ENCODE results near the gene MGAT3. TPM values are rescaled to one million over a fixed set of nuclear protein-coding genes. Genes with fewer than 3 reads are reported as not detected.

The MGAT3 gene
- total and polyA plus RNA-seq, 2 of the 13 experiments (the other 11 are each of a cell fraction or from before 2014, with no cell fraction given): 0.11 to 0.15 TPM

DNA sequence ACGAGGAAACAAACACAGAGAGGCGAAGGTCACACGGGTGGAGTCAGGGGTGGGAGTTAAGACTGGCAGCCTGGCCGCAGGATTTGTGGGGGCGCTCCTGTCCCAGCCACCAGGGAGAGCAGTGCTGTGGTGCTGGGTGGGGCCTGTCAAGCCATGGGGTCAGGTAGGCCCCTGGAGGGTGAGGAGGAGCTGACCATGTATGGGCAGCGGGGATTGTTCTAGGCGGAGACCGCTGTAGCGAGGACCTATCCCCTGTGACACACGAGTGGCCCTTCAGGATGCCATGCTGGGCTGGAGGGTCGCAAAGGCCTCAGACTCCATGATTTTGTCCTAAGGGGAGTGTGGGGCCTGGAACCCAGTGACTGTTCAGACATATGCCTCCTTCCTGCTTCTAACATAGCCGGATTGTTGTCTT, 77.3 kb downstream of the MGAT3 start (continued):
- no peak for TF ChIP-seq KLF11 (CRISPR knock-in tag; IDR thresholded peaks at IDR 0.05)
- no peak for TF ChIP-seq FOXA3 (CRISPR knock-in tag; IDR thresholded peaks at IDR 0.05)
- TF ChIP-seq ATF1 (CRISPR knock-in tag; IDR thresholded peaks at IDR 0.05): no peak
- TF ChIP-seq, protein P1, sequence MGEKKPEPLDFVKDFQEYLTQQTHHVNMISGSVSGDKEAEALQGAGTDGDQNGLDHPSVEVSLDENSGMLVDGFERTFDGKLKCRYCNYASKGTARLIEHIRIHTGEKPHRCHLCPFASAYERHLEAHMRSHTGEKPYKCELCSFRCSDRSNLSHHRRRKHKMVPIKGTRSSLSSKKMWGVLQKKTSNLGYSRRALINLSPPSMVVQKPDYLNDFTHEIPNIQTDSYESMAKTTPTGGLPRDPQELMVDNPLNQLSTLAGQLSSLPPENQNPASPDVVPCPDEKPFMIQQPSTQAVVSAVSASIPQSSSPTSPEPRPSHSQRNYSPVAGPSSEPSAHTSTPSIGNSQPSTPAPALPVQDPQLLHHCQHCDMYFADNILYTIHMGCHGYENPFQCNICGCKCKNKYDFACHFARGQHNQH (CRISPR knock-in tag; IDR thresholded peaks at IDR 0.05): no peak
- no peak for TF ChIP-seq ZNF670 (CRISPR knock-in tag; IDR thresholded peaks at IDR 0.05; ENCODE audit: borderline replicate concordance)
- TF ChIP-seq SCMH1 (CRISPR knock-in tag; IDR thresholded peaks at IDR 0.05; ENCODE audit: borderline replicate concordance): no peak
- no peak for TF ChIP-seq PCBP1 (IDR thresholded peaks at IDR 0.05; ENCODE audit: borderline replicate concordance, low read depth, low read length)
- TF ChIP-seq, protein P2, sequence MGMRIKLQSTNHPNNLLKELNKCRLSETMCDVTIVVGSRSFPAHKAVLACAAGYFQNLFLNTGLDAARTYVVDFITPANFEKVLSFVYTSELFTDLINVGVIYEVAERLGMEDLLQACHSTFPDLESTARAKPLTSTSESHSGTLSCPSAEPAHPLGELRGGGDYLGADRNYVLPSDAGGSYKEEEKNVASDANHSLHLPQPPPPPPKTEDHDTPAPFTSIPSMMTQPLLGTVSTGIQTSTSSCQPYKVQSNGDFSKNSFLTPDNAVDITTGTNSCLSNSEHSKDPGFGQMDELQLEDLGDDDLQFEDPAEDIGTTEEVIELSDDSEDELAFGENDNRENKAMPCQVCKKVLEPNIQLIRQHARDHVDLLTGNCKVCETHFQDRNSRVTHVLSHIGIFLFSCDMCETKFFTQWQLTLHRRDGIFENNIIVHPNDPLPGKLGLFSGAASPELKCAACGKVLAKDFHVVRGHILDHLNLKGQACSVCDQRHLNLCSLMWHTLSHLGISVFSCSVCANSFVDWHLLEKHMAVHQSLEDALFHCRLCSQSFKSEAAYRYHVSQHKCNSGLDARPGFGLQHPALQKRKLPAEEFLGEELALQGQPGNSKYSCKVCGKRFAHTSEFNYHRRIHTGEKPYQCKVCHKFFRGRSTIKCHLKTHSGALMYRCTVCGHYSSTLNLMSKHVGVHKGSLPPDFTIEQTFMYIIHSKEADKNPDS (CRISPR knock-in tag; IDR thresholded peaks at IDR 0.05): no peak
- TF ChIP-seq, protein P3, sequence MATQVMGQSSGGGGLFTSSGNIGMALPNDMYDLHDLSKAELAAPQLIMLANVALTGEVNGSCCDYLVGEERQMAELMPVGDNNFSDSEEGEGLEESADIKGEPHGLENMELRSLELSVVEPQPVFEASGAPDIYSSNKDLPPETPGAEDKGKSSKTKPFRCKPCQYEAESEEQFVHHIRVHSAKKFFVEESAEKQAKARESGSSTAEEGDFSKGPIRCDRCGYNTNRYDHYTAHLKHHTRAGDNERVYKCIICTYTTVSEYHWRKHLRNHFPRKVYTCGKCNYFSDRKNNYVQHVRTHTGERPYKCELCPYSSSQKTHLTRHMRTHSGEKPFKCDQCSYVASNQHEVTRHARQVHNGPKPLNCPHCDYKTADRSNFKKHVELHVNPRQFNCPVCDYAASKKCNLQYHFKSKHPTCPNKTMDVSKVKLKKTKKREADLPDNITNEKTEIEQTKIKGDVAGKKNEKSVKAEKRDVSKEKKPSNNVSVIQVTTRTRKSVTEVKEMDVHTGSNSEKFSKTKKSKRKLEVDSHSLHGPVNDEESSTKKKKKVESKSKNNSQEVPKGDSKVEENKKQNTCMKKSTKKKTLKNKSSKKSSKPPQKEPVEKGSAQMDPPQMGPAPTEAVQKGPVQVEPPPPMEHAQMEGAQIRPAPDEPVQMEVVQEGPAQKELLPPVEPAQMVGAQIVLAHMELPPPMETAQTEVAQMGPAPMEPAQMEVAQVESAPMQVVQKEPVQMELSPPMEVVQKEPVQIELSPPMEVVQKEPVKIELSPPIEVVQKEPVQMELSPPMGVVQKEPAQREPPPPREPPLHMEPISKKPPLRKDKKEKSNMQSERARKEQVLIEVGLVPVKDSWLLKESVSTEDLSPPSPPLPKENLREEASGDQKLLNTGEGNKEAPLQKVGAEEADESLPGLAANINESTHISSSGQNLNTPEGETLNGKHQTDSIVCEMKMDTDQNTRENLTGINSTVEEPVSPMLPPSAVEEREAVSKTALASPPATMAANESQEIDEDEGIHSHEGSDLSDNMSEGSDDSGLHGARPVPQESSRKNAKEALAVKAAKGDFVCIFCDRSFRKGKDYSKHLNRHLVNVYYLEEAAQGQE (IDR thresholded peaks at IDR 0.05; ENCODE audit: borderline replicate concordance in 1 of 2, low read depth in 1 of 2, low read length in 2 of 2): no peak
- no peak for TF ChIP-seq KLF16 (CRISPR knock-in tag; IDR thresholded peaks at IDR 0.05)
- no peak for TF ChIP-seq KDM5A (IDR thresholded peaks at IDR 0.05; ENCODE audit: borderline replicate concordance, low read length)
- 0 out of 2 replicates have a peak, but pooled peaks have one; percentile 7 for TF ChIP-seq SIN3A (IDR thresholded peaks at IDR 0.05; ENCODE audit: borderline replicate concordance, low read depth, low read length)
- TF ChIP-seq MAFK (conservative IDR thresholded peaks at IDR 0.05 in 1 of 2, IDR thresholded peaks at IDR 0.05 in 1 of 2; ENCODE audit: low read length in 2 of 2): no peak
- 0 out of 2 replicates have a peak, but pooled peaks have one; percentile 17 for TF ChIP-seq PHF8 (CRISPR knock-in tag; IDR thresholded peaks at IDR 0.05)
- no peak for TF ChIP-seq ZNF552 (CRISPR knock-in tag; IDR thresholded peaks at IDR 0.05; ENCODE audit: borderline replicate concordance)
- TF ChIP-seq SRSF4 (IDR thresholded peaks at IDR 0.05; ENCODE audit: low read depth, low read length, poor library complexity, severe bottlenecking): no peak
- 0 out of 2 replicates have a peak, but pooled peaks have one; percentile 19 for TF ChIP-seq ZNF777 (CRISPR knock-in tag; IDR thresholded peaks at IDR 0.05)
- TF ChIP-seq, protein P4, sequence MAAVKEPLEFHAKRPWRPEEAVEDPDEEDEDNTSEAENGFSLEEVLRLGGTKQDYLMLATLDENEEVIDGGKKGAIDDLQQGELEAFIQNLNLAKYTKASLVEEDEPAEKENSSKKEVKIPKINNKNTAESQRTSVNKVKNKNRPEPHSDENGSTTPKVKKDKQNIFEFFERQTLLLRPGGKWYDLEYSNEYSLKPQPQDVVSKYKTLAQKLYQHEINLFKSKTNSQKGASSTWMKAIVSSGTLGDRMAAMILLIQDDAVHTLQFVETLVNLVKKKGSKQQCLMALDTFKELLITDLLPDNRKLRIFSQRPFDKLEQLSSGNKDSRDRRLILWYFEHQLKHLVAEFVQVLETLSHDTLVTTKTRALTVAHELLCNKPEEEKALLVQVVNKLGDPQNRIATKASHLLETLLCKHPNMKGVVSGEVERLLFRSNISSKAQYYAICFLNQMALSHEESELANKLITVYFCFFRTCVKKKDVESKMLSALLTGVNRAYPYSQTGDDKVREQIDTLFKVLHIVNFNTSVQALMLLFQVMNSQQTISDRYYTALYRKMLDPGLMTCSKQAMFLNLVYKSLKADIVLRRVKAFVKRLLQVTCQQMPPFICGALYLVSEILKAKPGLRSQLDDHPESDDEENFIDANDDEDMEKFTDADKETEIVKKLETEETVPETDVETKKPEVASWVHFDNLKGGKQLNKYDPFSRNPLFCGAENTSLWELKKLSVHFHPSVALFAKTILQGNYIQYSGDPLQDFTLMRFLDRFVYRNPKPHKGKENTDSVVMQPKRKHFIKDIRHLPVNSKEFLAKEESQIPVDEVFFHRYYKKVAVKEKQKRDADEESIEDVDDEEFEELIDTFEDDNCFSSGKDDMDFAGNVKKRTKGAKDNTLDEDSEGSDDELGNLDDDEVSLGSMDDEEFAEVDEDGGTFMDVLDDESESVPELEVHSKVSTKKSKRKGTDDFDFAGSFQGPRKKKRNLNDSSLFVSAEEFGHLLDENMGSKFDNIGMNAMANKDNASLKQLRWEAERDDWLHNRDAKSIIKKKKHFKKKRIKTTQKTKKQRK (IDR thresholded peaks at IDR 0.05; ENCODE audit: low read length): no peak
- no peak for TF ChIP-seq IKZF1 (IDR thresholded peaks at IDR 0.05)
- TF ChIP-seq NAIF1 (CRISPR knock-in tag; IDR thresholded peaks at IDR 0.05; ENCODE audit: borderline replicate concordance): no peak
- no peak for TF ChIP-seq MIER2 (CRISPR knock-in tag; IDR thresholded peaks at IDR 0.05)
